Thyroid gland (tissue), 4 donors: ENCODE results near the gene TNFAIP8.

Source experiments
- CTCF ChIP-seq, 6 experiments: fragments of 200-600 bp in 3 of 6; fragments of 450-650 bp in 3 of 6; sonication (generic) in 3 of 6; IDR thresholded peaks; one replicate each; pipeline ENCODE4 v1.5.1; 2016 to 2019; ENCODE audit warnings: antibody characterized with exemption in 6 of 6, mild to moderate bottlenecking in 2 of 6, inconsistent platforms in 1 of 6, moderate library complexity in 1 of 6
- POLR2A ChIP-seq, 2 donors: fragments of 450-650 bp; IDR thresholded peaks; one replicate each; pipeline ENCODE4 v1.6.1; 2017; ENCODE audit warnings: antibody characterized with exemption in 2 of 2, mild to moderate bottlenecking in 2 of 2, moderate library complexity in 1 of 2

- TF ChIP-seq CTCF (IDR thresholded peaks at IDR 0.05) (no peak), POLR2A (IDR thresholded peaks at IDR 0.05) (no peak)
Observed at GRCh38 chr5:119355244-119355638, 578 bp upstream of the TNFAIP8 start.
